NB4 (cell line): ENCODE results near the gene SPOCK2.

Source experiments
- CTCF ChIP-seq: IDR thresholded peaks from one replicate; pipeline ENCODE4 v1.5.1; 2012; ENCODE audit warnings: low read depth, low read length
- POLR2A ChIP-seq: IDR thresholded peaks from 2 replicates; pipeline ENCODE4 v1.6.1; 2011; ENCODE audit warnings: mild to moderate bottlenecking; ENCODE audit not compliant: insufficient read length; ENCODE audit errors: extremely low read depth

- TF ChIP-seq CTCF, result no peak
- no peak for TF ChIP-seq POLR2A
These were observed 19.1 kb upstream of the SPOCK2 start for GRCh38 chr10:72107325-72108003.
